T-cell (primary cell): Measurements from ENCODE around the gene SPTB. TPM values are rescaled to one million over a fixed set of nuclear protein-coding genes. Genes with fewer than 3 reads are reported as not detected.
"Not testable (repeated sequence)": the region's sequence is repeated elsewhere in the genome, so short reads cannot be mapped to it uniquely, and the experiment has no call there.

ENCODE experiments used
- ATAC-seq, 4 experiments: fragments of 200-7000 bp in 3 of 4; fragments of 150-1000 bp in 1 of 4; cut with Tn5 transposase; replicated peaks in 1 of 4; 1 replicate in 3 of 4; 2 replicates in 1 of 4; pipeline ENCODE4 v1.10.0; 2021; ENCODE audit warnings: moderate library complexity in 3 of 4, mild to moderate bottlenecking in 2 of 4, moderate number of reproducible peaks in 1 of 4
- CTCF ChIA-PET, 2 donors: fragments of 300-600 bp; sonication (Branson Sonifier 250); formaldehyde crosslinking; loops; one replicate each; lab custom pipeline; 2022; ENCODE audit warnings: antibody characterized with exemption in 2 of 2; lab: Charles Lee
- POLR2A ChIA-PET, 2 donors: fragments of 300-600 bp; sonication (Branson Sonifier 250); formaldehyde crosslinking; loops; one replicate each; lab custom pipeline; 2022; ENCODE audit warnings: antibody characterized with exemption in 2 of 2; lab: Charles Lee
- DNase-seq, 35 experiments: peaks; one replicate each; pipeline versions ENCODE4 v3.0.0 to v3.0.0-alpha.2; 2013 to 2023
- H3K27ac ChIP-seq: one replicate; pipeline ENCODE4 v1.5.1; 2013; ENCODE audit warnings: low read length
- H3K27me3 ChIP-seq, 2 experiments: replicated peaks in 1 of 2; 1 replicate in 1 of 2; 2 replicates in 1 of 2; pipeline versions ENCODE4 v1.6.1 to v1.7.0; 2013; ENCODE audit warnings: low read length in 1 of 2, mixed read lengths in 1 of 2; ENCODE audit not compliant: control insufficient read depth in 2 of 2, insufficient read depth in 2 of 2; ENCODE audit errors: extremely low read depth in 1 of 2
- H3K36me3 ChIP-seq, 2 donors: 1 replicate in 1 of 2; 2 replicates in 1 of 2; pipeline versions ENCODE4 v1.6.1 to v1.7.0; 2013; ENCODE audit warnings: low read length in 1 of 2; ENCODE audit not compliant: control insufficient read depth in 2 of 2, insufficient read depth in 1 of 2; ENCODE audit errors: extremely low read depth in 1 of 2
- H3K4me1 ChIP-seq, 2 experiments: 1 replicate in 1 of 2; 2 replicates in 1 of 2; pipeline versions ENCODE4 v1.6.1 to v1.7.0; 2013; ENCODE audit warnings: low read length in 2 of 2, mixed read lengths in 1 of 2; ENCODE audit not compliant: insufficient read depth in 2 of 2, control insufficient read depth in 1 of 2; ENCODE audit errors: extremely low read depth in 1 of 2
- H3K4me3 ChIP-seq, 2 donors: 1 replicate in 1 of 2; 2 replicates in 1 of 2; pipeline versions ENCODE4 v1.5.1 to v1.7.0; 2013; ENCODE audit warnings: mild to moderate bottlenecking in 2 of 2, low read length in 1 of 2, moderate library complexity in 1 of 2; ENCODE audit not compliant: control insufficient read depth in 1 of 2; ENCODE audit errors: extremely low read depth in 1 of 2
- H3K9me3 ChIP-seq: 2 replicates; pipeline ENCODE4 v1.7.0; 2013
- H3K27ac Mint-ChIP-seq, 2 donors: one replicate each; pipeline ENCODE4 v1.8.0; 2020 to 2021; ENCODE audit warnings: mild to moderate bottlenecking in 2 of 2, mixed read lengths in 2 of 2
- H3K27me3 Mint-ChIP-seq, 2 donors: one replicate each; pipeline ENCODE4 v1.8.0; 2021 to 2022; ENCODE audit warnings: mixed read lengths in 2 of 2
- H3K36me3 Mint-ChIP-seq: one replicate; pipeline ENCODE4 v1.8.0; 2021; ENCODE audit warnings: mixed read lengths
- H3K4me1 Mint-ChIP-seq, 3 donors: one replicate each; pipeline ENCODE4 v1.8.0; 2020 to 2022; ENCODE audit warnings: mixed read lengths in 3 of 3, mild to moderate bottlenecking in 1 of 3
- H3K4me3 Mint-ChIP-seq, 3 donors: one replicate each; pipeline ENCODE4 v1.8.0; 2020 to 2022; ENCODE audit warnings: mild to moderate bottlenecking in 3 of 3, mixed read lengths in 3 of 3, moderate library complexity in 3 of 3
- H3K9me3 Mint-ChIP-seq, 3 donors: one replicate each; pipeline ENCODE4 v1.8.0; 2020 to 2022; ENCODE audit warnings: mixed read lengths in 3 of 3
- WGBS: methylation state at CpG from one replicate; pipeline ENCODE4 v1.1.5; 2013; ENCODE audit warnings: missing lambda C conversion rate; ENCODE audit not compliant: insufficient coverage; 5-methylcytosine and 5-hydroxymethylcytosine counted together
- total RNA-seq, 35 experiments: library from RNA in 6 of 35; stranded (reverse) in 6 of 35; fragments of 120-200 nt in 1 of 35; gene quantifications; one replicate each; pipeline versions ENCODE4 v1.2.1 to v1.2.4 and lab custom pipeline; 2013 to 2026

The SPTB gene
- total RNA-seq, 5 donors from 2014 or later (not counting 1 experiment from before 2014, with no cell fraction given) = 0.07 to 0.13 (median 0.09) TPM

DNA sequence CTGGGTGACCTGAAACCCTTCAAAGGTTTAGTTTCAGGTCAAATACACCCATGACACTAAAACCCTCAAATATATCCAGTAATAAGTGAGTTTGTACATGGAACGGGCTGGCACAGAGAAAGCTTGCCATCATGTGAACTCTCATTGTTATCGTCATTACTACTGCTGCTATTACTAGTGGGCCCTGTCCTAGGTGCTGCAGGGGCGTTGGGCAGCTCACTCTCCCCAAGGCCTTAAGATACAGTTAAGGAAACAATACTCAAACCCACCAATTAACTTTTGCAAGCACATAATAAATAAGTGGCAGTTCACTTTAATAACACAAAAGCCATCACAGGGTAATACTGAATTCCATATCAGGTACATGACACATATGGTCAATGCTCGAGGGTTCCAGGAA lies 71.3 kb downstream of the SPTB start:
- Histone ChIP-seq H3K4me3 (no peak overlapping the region), H3K27ac (no peak overlapping the region), H3K4me1 (peaks cover 0 to 3% of the 10 kb centered on the region in 2 experiments), H3K36me3 (no peaks in the 10 kb centered on the region), H3K27me3 (peaks cover 0 to 14% of the 10 kb centered on the region in 2 experiments), H3K9me3 (no peaks in the 10 kb centered on the region)
- H3K4me3 Mint-ChIP-seq = no peak overlapping the region
- WGBS = 65% methylated on average over 4 of the region's 4 CpGs
- H3K4me1 Mint-ChIP-seq = peaks cover 5 to 7% (median 6%) of the 10 kb centered on the region in 3 donors
- peaks cover 0 to 5% of the 10 kb centered on the region in 2 donors for H3K27me3 Mint-ChIP-seq
- no peak overlapping the region for H3K27ac Mint-ChIP-seq
- H3K36me3 Mint-ChIP-seq = no peaks in the 10 kb centered on the region
- no peaks in the 10 kb centered on the region for H3K9me3 Mint-ChIP-seq
- ChIA-PET CTCF (no interaction called here), POLR2A (no interaction called here)
- ATAC-seq = no peak
- DNase-seq = no peak

GRCh38 chr14:64807551-64807950 lies 72.2 kb downstream of the SPTB start:
- Mint-ChIP-seq H3K36me3 (no peaks in the 10 kb centered on the region), H3K27me3 (peaks cover 0 to 5% of the 10 kb centered on the region in 2 donors), H3K9me3 (no peaks in the 10 kb centered on the region), H3K27ac (no peak overlapping the region), H3K4me1 (peaks cover 2 to 5% (median 5%) of the 10 kb centered on the region in 3 donors), H3K4me3 (no peak overlapping the region)
- Histone ChIP-seq H3K4me3 (no peak overlapping the region), H3K9me3 (no peaks in the 10 kb centered on the region), H3K27me3 (peaks cover 0 to 16% of the 10 kb centered on the region in 2 experiments), H3K4me1 (peaks cover 0 to 3% of the 10 kb centered on the region in 2 experiments), H3K36me3 (no peaks in the 10 kb centered on the region), H3K27ac (no peak overlapping the region)
- ChIA-PET POLR2A (no interaction called here), CTCF (no interaction called here)
- no peak for DNase-seq
- 89% methylated on average over 5 of the region's 5 CpGs for WGBS
- no peak for ATAC-seq

- CTCF ChIA-PET = no interaction called here
- Histone ChIP-seq H3K4me3 (no peak overlapping the region), H3K27me3 (peaks cover 0 to 16% of the 10 kb centered on the region in 2 experiments), H3K4me1 (no peaks in the 10 kb centered on the region), H3K36me3 (no peaks in the 10 kb centered on the region), H3K27ac (no peak overlapping the region), H3K9me3 (no peaks in the 10 kb centered on the region)
- 81% methylated on average over 2 of the region's 6 CpGs for WGBS
- no peaks in the 10 kb centered on the region for H3K9me3 Mint-ChIP-seq
- POLR2A ChIA-PET = no interaction called here
- no peak overlapping the region for H3K27ac Mint-ChIP-seq
- ATAC-seq (no peak), DNase-seq (no peak)
- no peaks in the 10 kb centered on the region for H3K36me3 Mint-ChIP-seq
- H3K4me1 Mint-ChIP-seq = no peaks in the 10 kb centered on the region
- peaks cover 0 to 3% of the 10 kb centered on the region in 2 donors for H3K27me3 Mint-ChIP-seq
- no peak overlapping the region for H3K4me3 Mint-ChIP-seq
Measured at GRCh38 chr14:64806862-64807495, 72.7 kb downstream of the SPTB start.

GRCh38 chr14:64806202-64806861 lies 73.4 kb downstream of the SPTB start:
- Mint-ChIP-seq H3K9me3 (no peaks in the 10 kb centered on the region), H3K27me3 (peaks cover 0 to 6% of the 10 kb centered on the region in 2 donors), H3K36me3 (no peaks in the 10 kb centered on the region), H3K27ac (no peak overlapping the region), H3K4me1 (no peaks in the 10 kb centered on the region), H3K4me3 (no peak overlapping the region)
- H3K27ac ChIP-seq = no peak overlapping the region
- no peaks in the 10 kb centered on the region for H3K4me1 ChIP-seq
- no peak overlapping the region for H3K4me3 ChIP-seq
- ChIA-PET CTCF (interaction anchor here in 1 of 2 donors (0.6 kb wide), 1 partner anchor 71 kb away, joined by 4 read pairs; no protein-coding TSS in a partner anchor), POLR2A (no interaction called here)
- peaks cover 0 to 17% of the 10 kb centered on the region in 2 experiments for H3K27me3 ChIP-seq
- H3K9me3 ChIP-seq = no peaks in the 10 kb centered on the region
- 86% methylated on average over 1 of the region's 9 CpGs for WGBS
- DNase-seq = no peak
- no peak for ATAC-seq
- no peaks in the 10 kb centered on the region for H3K36me3 ChIP-seq

GRCh38 chr14:64805646-64806045 lies 74.1 kb downstream of the SPTB start:
- no CpG with 5 or more reads among the region's 3 CpGs for WGBS
- H3K4me1 Mint-ChIP-seq, H3K4me1 ChIP-seq, POLR2A ChIA-PET, H3K27me3 Mint-ChIP-seq, ATAC-seq, H3K9me3 ChIP-seq, H3K36me3 ChIP-seq, H3K9me3 Mint-ChIP-seq, H3K36me3 Mint-ChIP-seq, H3K4me3 ChIP-seq, H3K27ac ChIP-seq, H3K4me3 Mint-ChIP-seq, H3K27ac Mint-ChIP-seq, DNase-seq: not testable (repeated sequence)
- H3K27me3 ChIP-seq = peaks cover 0 to 20% of the 10 kb centered on the region in 2 experiments
- CTCF ChIA-PET = interaction anchor here in 1 of 2 donors (0.6 kb wide), 1 partner anchor 72 kb away, joined by 4 read pairs; no protein-coding TSS in a partner anchor

GRCh38 chr14:64804754-64805260 lies 74.9 kb downstream of the SPTB start:
- no peak for DNase-seq
- no peak overlapping the region for H3K4me3 Mint-ChIP-seq
- no peak overlapping the region for H3K27ac Mint-ChIP-seq
- 88% methylated on average over 6 of the region's 12 CpGs for WGBS
- Histone ChIP-seq H3K36me3 (no peaks in the 10 kb centered on the region), H3K4me3 (no peak overlapping the region), H3K9me3 (no peaks in the 10 kb centered on the region), H3K27ac (no peak overlapping the region), H3K4me1 (no peaks in the 10 kb centered on the region), H3K27me3 (peaks cover 0 to 20% of the 10 kb centered on the region in 2 experiments)
- no peak for ATAC-seq
- H3K27me3 Mint-ChIP-seq = peaks cover 0 to 6% of the 10 kb centered on the region in 2 donors
- no peaks in the 10 kb centered on the region for H3K9me3 Mint-ChIP-seq
- ChIA-PET POLR2A (no interaction called here), CTCF (no interaction called here)
- H3K36me3 Mint-ChIP-seq = no peaks in the 10 kb centered on the region
- H3K4me1 Mint-ChIP-seq = no peaks in the 10 kb centered on the region
